GM19193 (cell line): ENCODE measurements around the gene LARGE1.

Source experiments
- POLR2A ChIP-seq: IDR thresholded peaks from 4 replicates; pipeline ENCODE4 v1.6.1; 2011; ENCODE audit not compliant: insufficient read depth, insufficient read length; ENCODE audit errors: extremely low read depth

LARGE1 gene

GRCh38 chr22:33796494-33796893 lies 123.8 kb downstream of the LARGE1 start:
- no peak for TF ChIP-seq POLR2A

DNA sequence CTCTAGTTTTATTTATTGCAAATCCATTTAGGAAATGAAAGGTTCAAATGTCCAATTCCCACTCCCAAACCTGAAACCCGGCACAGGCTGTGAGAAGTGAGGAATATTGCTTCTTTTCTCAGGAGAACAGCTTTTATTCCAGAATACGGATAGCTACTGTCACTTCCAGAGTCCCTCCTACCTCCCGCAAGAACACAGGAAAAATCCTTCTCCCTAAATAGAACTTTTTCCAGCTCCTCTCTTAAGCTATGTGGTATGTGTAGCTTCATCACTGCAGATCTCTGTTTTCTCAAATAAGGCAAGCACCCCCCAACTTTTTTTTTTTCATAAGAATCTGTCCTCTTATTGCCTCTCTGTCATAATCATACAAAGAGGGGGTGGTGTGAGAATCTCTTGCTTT lies 126.8 kb downstream of the LARGE1 start:
- TF ChIP-seq POLR2A = no peak

DNA sequence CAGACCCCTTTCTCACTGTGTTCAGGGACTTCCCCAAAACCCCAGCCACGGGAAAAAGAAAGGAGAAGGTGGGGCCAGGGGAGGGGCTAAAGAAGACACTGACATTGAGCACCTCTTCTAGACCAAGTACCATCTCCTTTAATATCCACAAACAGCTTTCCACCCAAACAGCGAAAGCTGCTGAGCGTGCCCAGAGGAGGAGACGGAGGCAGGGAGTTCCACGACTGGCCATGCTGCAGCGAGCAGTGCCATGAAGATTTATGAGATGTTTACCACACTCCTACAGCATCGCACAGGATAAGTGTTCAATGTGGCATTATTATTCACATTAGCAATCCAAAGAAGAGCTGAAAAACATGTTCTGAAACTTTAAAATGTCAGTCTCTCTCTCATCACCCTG lies 127.4 kb downstream of the LARGE1 start:
- no peak for TF ChIP-seq POLR2A

- no peak for TF ChIP-seq POLR2A
Measured at GRCh38 chr22:33789690-33790253, 130.5 kb downstream of the LARGE1 start.

- TF ChIP-seq POLR2A = no peak
Measured at GRCh38 chr22:33788927-33789326, 131.3 kb downstream of the LARGE1 start.

DNA sequence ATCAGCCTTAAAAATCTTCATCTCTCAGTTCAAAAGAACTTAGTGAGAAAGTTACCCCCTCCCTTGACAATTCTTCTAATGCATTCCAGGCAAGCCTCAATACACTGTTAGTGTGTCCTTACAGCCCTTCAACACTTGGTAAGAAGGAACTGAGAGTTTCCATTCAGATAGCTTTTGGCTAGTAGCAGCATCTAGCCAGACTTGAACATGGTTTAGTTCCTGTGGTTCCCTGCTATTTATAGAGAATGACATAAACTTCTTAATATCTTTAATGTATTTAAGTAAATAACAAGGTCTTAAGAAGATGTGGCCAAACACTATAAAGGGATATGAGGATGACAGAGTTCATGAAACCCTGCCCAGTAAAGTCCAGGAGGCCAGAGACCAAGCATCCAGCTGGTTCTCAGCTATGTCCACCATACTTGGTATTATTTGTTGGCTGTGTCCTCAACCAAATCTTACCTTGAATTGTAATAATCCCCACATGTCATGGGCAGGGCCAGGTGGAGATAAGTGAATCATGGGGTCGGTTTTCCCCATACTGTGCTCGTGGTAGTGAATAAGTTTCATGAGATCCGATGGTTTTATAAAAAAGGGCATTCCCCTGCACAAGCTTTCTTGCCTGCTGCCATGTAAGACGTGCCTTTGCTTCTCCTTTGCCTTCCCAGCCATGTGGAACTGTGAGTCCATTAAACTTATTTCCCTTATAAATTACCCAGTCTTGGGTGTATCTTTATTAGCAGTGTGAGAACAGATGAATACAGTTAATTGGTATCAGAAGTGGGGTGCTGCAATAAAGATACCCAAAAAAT lies 132.4 kb downstream of the LARGE1 start:
- TF ChIP-seq POLR2A = no peak

GRCh38 chr22:33786149-33786548 lies 134.1 kb downstream of the LARGE1 start:
- no peak for TF ChIP-seq POLR2A

DNA sequence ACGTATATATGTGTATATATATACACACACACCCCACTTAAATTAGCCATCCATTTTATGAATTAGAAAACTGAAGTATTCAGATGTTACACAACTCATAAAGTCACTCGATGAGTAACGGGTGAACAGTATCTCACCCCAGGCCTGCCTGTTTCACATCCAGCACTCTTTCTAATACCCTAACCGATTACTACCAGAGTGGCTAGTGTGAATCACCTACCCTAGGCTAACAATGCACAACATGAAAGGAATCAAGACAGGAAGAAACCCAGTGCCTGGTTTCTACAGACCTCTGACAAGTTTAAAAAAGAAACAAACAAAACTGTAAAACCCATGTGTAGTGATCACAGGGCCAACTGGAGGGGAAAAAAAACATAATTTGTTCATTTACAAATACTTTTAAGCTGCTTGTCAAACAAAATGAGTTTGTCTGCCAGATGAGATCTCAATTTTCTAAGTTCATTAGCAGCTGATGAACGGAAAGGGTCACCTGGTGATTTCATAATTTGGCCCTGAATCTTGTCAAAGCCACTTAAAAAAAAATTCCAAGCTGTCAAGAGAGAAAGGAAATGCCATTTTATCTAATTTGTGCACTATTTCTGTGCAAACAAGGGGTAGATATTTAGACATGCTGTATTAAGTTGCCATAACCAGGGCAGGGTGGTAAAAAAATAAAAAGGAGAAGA lies 134.8 kb downstream of the LARGE1 start:
- no peak for TF ChIP-seq POLR2A

- TF ChIP-seq POLR2A = no peak
Measured at GRCh38 chr22:33781411-33781810, 138.9 kb downstream of the LARGE1 start.

- TF ChIP-seq POLR2A = no peak
Measured at GRCh38 chr22:33780531-33781136, 139.6 kb downstream of the LARGE1 start.

DNA sequence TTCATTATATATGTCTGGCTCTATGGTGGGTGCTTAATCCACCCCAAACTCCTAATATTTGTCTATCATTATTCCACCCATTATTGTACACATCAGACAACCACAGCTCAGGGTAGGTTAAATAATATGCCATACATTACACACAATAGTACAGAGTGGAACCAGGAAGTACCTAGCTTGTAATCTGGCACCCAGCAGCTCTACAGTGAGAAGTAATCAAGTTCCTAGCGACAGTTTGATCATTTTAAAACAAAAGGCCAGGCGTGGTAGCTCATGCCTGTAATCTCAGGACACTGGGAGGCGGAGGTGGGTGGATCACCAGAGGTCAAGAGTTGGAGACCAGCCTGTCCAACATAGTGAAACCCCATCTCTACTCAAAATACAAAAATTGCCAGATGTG lies 141.0 kb downstream of the LARGE1 start:
- no peak for TF ChIP-seq POLR2A

GRCh38 chr22:33776491-33776890 lies 143.8 kb downstream of the LARGE1 start:
- TF ChIP-seq POLR2A = no peak

GRCh38 chr22:33774781-33775180 lies 145.5 kb downstream of the LARGE1 start:
- no peak for TF ChIP-seq POLR2A

DNA sequence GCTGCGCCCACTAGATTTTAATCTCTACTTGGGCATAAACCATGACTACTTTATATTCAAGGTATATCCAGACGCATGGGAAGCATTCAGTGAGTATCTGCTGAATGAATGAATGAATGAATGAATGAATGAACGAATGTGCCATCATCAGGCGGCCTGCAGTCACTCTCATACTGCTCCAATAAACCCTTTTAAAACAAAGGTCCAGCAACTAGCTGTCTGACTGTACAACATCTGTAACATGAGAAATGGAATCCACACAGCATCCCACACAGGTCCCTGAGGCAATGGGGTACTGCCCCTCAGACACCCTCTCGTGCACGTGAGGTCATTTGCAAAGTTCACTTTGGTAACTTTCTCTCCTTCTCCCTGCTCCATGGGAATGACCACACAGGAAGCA lies 147.5 kb downstream of the LARGE1 start:
- TF ChIP-seq POLR2A = no peak

GRCh38 chr22:33771136-33771535 lies 149.1 kb downstream of the LARGE1 start:
- no peak for TF ChIP-seq POLR2A

DNA sequence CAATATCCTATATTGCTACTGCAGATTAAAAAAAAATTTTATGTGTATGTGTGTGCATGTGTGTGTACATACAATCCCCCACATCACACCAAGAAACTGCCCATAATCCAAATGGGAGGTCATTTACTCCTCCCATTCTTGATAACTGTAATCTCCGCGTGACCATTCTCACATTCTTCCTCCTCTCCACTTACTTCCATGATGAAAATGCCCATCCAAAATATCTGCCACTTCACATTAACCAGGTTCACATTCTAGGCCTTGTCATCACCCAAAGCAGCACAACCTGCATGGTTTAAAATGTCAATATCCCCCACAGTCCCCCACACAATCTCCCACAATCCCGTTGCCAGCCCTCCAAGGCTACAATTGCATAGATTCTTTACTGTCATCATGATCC lies 149.6 kb downstream of the LARGE1 start:
- TF ChIP-seq POLR2A = no peak

DNA sequence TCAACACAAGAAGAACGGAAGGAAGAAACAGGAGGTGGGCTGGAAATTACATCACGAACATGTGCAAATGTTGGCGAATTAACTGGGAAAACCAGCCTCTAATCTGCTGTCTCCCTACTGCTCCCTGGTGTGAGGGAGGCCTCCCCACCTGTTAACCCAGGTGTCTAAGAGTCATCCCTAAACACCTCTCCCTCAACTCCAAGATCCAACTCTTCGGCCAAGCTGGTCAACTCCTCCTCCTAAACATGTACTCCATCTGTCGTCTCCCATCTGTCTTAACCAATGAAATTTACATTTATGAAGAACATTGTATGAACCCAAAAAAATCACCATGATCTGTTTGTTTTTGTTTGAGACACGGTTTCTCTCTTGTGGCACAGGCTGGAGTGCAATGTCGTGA lies 154.2 kb downstream of the LARGE1 start:
- TF ChIP-seq POLR2A = no peak

DNA sequence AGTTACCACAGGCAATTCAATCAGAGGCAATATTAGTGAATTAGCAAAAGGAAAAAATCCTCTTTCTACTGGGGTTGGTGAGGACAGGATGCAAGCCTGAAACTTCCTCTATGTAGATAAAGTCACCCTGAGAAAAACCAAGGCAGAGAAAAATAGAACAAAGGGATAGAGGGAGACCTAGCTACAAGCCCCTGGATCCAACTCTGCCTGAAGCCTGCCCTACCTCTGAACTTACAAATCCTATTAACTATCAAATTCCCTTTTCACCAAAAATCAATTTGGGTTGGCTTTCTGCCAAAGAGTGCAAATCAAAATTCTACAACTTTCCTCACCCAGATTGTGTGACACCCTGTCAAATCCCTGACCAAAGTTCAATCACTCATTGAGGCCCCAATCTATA lies 161.3 kb downstream of the LARGE1 start:
- no peak for TF ChIP-seq POLR2A
